Stimulated activated CD8-positive, alpha-beta memory T cell treated with anti-CD3 and anti-CD28 coated beads, Interleukin-4, amount 100 ng/mL, for 24 hours (primary cell): ENCODE results near the gene CHRNB2.

Experiments used
- DNase-seq: peaks from one replicate; pipeline ENCODE4 v3.0.0-alpha.2; 2020; ENCODE audit warnings: low read depth

The CHRNB2 gene

DNA sequence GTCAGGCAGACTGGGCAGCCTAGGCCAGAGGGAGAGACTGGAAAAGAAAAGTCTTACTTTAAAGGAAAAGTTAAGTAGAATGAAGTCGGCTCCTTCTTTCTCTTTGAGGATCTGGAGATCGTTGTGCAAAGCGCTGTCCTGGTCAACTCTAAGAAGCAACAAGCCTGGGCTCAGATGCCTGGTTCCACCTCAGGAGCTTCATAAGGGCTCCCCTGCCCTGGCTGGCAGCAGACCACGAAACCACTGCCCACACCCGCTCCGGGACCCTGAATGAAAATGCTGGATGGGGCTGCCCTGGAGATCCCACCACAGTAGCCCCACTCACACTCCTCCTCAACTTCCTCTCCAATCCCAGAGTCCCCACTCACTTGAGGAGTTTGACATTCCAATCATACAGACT, 15.5 kb upstream of the CHRNB2 start:
- DNase-seq: no peak

- DNase-seq: no peak
These were observed 14.2 kb upstream of the CHRNB2 start for GRCh38 chr1:154553056-154554030.

- no peak for DNase-seq
These were observed 11.2 kb upstream of the CHRNB2 start for GRCh38 chr1:154556422-154556821.

DNA sequence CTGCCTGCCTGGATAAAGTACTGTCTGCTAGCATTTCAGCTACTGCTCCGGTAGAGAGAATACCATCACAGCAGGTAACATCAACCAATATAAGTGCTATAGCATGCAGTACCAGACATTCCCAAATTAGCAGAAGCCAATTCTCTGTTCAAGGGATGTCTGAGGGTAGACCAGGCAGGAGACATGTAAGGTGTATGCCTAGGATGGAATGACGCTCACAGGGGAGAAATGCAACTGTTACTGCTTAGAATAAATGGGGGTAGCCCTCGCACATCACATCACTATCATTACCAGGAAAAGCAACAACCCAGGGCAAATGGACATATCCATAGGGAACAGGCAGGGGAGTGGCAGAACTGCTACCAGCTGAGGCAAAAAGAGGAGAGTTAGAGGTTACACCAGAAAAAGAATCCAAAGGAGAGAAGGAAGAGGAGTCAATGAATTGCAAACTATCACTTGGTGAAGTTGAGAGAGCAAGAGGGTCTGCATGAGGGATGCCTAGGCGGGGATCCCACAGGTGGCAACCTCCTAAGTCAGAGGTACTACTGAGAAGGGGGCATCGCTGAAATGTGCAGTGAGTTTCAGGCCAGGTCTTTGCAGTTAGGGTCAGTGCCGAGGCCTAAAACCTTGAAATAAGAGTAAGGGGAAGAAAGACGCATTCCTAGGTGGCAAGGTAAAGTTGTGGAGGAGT, 10.2 kb upstream of the CHRNB2 start:
- DNase-seq: no peak

GRCh38 chr1:154557939-154558719, 9.4 kb upstream of the CHRNB2 start, which contains the start of gene UBE2Q1:
Gene UBE2Q1, minus strand, starts transcription at chr1:154558662. Its CDS starts 109 bp downstream, at chr1:154558553.
- DNase-seq: peak; percentile 9

- DNase-seq: peak; percentile 99
These were observed 8.7 kb upstream of the CHRNB2 start for GRCh38 chr1:154558720-154559465.

GRCh38 chr1:154559466-154560044, 8.0 kb upstream of the CHRNB2 start:
- peak; percentile 63 for DNase-seq

GRCh38 chr1:154565876-154566275, 1.7 kb upstream of the CHRNB2 start:
- DNase-seq: no peak

- DNase-seq: no peak
These were observed 708 bp downstream of the CHRNB2 start for GRCh38 chr1:154568157-154568815.

- DNase-seq: no peak
These were observed 3.8 kb downstream of the CHRNB2 start for GRCh38 chr1:154571244-154571963.

GRCh38 chr1:154571964-154572288, 4.3 kb downstream of the CHRNB2 start:
- no peak for DNase-seq

DNA sequence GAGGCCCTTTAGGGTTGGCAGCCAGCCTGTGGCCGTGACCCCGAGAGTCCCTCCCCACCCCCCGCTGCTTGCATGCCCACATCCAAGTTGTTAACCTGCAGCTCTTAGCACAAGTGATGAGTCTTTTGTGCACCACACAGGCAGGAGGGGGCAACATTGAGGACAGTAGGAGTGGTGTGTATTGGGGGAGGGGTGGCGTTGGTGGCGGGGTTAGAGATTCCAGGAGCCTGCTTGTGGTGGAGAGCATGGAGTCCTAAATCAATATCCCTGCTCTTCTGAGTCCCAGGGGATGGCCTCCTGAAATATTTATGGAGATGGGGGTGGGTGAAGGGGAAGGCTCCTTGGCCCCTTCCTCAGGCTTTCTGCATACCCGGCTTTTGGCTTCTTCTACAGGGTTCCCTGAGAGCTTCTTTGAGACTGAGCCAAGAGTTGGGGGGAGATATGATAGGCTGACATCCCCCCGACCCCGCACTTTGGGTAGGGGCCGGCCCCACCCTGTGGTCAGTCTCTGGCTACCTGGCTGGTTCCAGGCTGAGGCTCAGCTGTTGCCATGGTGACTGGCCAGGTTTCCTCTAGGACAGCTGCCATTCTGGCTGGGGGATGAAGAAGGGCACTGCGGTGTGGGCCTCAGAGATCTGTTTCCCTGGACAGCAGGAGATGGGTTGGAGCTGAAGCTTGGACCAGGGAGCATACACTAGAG, 5.0 kb downstream of the CHRNB2 start:
- DNase-seq: no peak

DNA sequence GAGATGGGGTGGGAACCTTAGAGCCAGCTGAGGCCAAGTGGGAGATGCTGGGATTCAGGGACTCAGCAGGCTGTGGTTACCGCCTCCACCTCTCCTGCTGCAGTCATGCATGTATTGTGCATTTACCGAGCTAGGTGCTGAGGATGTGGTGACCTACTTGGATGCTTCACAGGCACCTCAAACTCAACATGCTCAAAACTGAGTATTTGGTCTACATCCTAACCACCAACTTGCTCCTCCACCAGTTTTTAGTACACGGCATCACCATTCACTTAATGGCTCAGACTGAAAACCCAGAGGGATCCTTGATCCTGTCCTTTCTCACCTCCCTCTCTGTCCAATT, 5.6 kb downstream of the CHRNB2 start:
- no peak for DNase-seq

DNA sequence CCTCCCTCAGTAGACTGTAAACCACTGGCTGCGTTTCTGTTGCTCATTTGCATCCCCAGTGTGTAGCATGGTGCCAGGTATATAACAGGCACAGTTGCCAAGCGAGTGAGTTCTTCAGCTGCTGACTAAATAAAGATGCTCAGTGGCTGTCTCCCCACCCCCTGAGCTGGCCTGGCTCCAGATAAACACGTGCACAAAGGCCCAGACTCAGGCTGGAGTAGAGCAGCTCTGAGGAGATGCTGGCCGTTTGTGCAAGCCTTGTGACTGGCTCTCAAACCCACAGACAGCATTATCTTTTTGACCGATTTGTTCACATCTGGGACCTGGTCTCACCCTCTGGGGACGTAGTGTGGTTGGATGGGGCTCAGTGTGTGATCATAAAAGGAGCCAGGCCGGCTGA, 7.1 kb downstream of the CHRNB2 start:
- no peak for DNase-seq

- no peak for DNase-seq
These were observed 7.8 kb downstream of the CHRNB2 start for GRCh38 chr1:154575147-154575927.

- DNase-seq: no peak
These were observed 8.5 kb downstream of the CHRNB2 start for GRCh38 chr1:154575951-154576566.

GRCh38 chr1:154577346-154578057, 9.9 kb downstream of the CHRNB2 start:
- DNase-seq: no peak

- no peak for DNase-seq
These were observed 10.5 kb downstream of the CHRNB2 start for GRCh38 chr1:154578058-154578418.
